H7 (cell line): ENCODE measurements around the gene BCL2L11. TPM values are rescaled to one million over a fixed set of nuclear protein-coding genes. Genes with fewer than 3 reads are reported as not detected.
A peak's percentile ranks its signal among the peaks of the same experiment; 100 is the strongest.
"Not testable (repeated sequence)": the region's sequence is repeated elsewhere in the genome, so short reads cannot be mapped to it uniquely, and the experiment has no call there.

Experiments used
- DNase-seq: peaks from one replicate; pipeline ENCODE4 v3.0.0; 2012
- H3K27me3 ChIP-seq: 2 replicates; pipeline ENCODE4 v1.6.0; 2011; ENCODE audit warnings: mild to moderate bottlenecking, low read length; ENCODE audit not compliant: control insufficient read depth, insufficient read depth
- H3K36me3 ChIP-seq: replicated peaks from 2 replicates; pipeline ENCODE4 v1.5.1; 2011; ENCODE audit warnings: low read length; ENCODE audit not compliant: control insufficient read depth, insufficient read depth
- H3K4me3 ChIP-seq: 2 replicates; pipeline ENCODE4 v1.5.1; 2011; ENCODE audit warnings: low read depth, mild to moderate bottlenecking, control low read depth, low read length, moderate library complexity; ENCODE audit not compliant: insufficient read depth
- total RNA-seq: library from RNA; depleted of rRNA; stranded (reverse); fragments of >200 nt; shearing (Covaris generic); gene quantifications from 2 replicates; pipeline ENCODE4 v1.2.3, GENCODE V29; 2014; rRNA removed

Gene BCL2L11
- 11.3 and 11.6 TPM in 2 replicates for total RNA-seq

DNA sequence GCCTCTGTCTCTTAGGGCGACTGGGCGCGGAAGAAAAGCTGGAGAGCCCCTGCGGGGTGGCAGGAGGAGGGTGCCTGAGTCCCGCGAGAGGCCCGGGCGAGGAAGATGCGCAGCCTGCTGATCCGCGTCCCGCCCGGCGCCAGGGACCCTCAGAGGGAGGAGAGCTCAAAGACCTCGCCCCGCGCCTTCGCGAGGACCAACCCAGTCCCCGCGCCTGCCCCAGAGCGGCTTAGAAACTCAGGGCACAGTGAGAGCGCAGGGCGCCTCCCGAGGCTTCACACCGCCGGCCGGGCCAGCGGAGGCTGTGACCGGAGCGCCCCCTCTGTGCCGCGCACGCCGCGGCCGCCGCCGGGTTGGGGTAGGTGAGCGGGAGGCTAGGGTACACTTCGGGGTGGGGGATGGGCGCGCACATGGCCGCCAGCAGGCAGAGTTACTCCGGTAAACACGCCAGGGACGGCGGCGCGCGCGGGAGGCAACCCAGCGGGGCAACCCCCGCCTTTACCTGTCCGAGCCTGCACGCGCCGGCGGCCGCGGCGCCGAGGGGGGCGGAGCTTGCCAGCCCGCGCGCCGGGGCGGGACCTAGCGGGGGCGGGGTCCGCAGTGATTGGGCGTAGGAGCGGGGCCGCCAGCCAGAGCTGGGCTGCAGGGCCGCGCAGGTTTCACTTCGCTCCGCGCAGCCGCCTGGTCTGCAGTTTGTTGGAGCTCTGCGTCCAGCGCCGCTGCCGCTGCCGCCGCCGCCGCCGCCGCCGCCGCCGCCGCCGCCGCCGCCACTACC lies at the start of gene BCL2L11:
BCL2L11 (plus strand) TSS at position 662 of the 775 bp plus-strand sequence. CDS start 2,832 bp downstream, outside the sequence.
- peak within 1 kb of the TSS; percentile 79 for H3K4me3 ChIP-seq
- DNase-seq, result peak; percentile 97
- H3K27me3 ChIP-seq, result peaks cover 47% of the 10 kb centered on the region
- peaks cover 11% of the 10 kb centered on the region for H3K36me3 ChIP-seq

GRCh38 chr2:111071600-111072171 lies 49.0 kb upstream of the BCL2L11 start:
- Histone ChIP-seq H3K36me3 (no peaks in the 10 kb centered on the region), H3K4me3 (no peak overlapping the region)
- DNase-seq, result no peak

DNA sequence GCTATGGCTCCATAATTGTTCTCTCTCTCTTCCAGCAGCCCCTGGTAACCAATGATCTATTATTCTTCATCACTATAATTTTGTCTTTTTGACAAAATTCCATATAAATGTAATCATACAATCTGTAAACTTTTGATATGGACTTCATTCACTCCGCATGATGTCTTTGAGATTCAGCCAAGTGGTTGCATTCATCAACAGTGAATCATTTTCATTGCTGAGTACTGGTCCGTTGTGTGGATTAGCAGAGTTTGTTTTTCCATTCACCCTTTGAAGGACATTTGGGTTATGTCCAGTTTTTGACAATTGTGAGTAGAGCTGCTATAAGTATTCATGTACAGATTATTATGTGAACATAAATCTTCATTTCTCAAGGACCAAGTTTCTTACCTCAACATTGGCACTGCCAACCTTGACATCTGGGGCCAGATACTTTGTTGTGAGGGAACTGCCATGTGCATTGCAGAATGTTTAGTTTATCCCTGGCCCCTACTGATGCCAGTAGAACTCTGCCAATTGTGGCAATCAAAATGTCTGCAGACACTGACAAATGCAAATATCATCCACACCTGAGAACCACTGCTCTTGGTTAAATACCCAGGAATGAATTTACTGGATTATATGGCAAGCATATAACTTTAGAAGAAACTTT lies 48.4 kb upstream of the BCL2L11 start:
- no peak overlapping the region for H3K4me3 ChIP-seq
- no peaks in the 10 kb centered on the region for H3K27me3 ChIP-seq
- no peaks in the 10 kb centered on the region for H3K36me3 ChIP-seq
- DNase-seq, result no peak

More at GRCh38 chr2:111071600-111072171, 49.0 kb upstream of the BCL2L11 start:
- no peaks in the 10 kb centered on the region for H3K27me3 ChIP-seq

DNA sequence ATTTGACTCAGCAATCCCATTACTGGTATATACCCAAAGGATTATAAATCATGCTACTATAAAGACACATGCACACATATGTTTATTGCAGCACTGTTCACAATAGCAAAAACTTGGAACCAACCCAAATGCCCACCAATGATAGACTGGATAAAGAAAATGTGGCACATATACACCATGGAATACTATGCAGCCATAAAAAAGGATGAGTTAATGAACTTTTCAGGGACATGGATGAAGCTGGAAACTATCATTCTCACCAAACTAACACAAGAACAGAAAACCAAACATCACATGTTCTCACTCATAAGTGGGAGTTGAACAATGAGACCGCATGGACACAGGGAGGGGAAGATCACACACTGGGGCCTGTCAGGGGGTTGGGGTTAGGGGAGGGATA lies 38.1 kb upstream of the BCL2L11 start:
- not testable (repeated sequence) for H3K4me3 ChIP-seq, DNase-seq, H3K27me3 ChIP-seq, H3K36me3 ChIP-seq

DNA sequence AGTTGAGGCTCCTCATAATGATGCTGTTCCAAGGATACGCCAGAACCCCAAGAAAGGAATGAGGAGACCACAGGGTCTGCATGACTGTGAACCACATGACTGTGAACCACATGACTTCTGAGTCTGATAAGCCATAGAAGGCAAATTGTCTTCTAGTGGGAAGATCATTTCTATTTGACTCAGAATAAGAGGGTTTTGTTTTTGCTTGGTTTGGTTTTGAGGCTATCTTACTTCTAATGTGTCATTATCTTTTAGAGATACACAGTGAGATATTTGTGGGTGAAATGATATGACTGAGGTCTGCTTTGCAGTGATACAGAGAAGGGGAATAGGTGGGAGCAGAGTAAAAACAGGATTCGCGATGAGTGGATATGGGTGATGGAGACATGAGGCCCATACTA lies 28.9 kb upstream of the BCL2L11 start:
- DNase-seq, result no peak
- Histone ChIP-seq H3K27me3 (no peaks in the 10 kb centered on the region), H3K36me3 (no peaks in the 10 kb centered on the region), H3K4me3 (no peak overlapping the region)

DNA sequence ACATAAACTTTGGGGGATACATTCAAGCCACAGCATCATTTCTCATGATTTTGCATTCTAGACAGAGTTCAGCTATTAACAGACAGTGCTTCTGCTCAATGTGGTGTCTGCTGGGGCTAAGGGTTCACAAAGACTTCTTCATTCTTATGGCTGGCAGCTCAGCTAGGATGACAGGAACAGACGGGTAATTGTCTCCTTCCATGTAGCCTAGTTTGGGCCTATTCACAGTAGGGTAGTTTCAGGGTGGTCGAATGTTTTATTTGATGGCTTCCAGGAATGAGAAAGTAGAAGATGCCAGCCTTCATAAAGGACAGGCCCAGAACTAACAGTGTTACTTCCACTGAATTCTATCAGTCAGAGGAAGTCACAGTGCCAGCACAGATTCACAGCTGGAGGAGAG lies 26.0 kb upstream of the BCL2L11 start:
- H3K27me3 ChIP-seq, result no peaks in the 10 kb centered on the region
- DNase-seq, result no peak
- H3K4me3 ChIP-seq, result no peak overlapping the region
- no peaks in the 10 kb centered on the region for H3K36me3 ChIP-seq

GRCh38 chr2:111095434-111095833 lies 25.3 kb upstream of the BCL2L11 start:
- H3K27me3 ChIP-seq, result no peaks in the 10 kb centered on the region
- H3K36me3 ChIP-seq, result no peaks in the 10 kb centered on the region
- no peak for DNase-seq
- H3K4me3 ChIP-seq, result no peak overlapping the region

DNA sequence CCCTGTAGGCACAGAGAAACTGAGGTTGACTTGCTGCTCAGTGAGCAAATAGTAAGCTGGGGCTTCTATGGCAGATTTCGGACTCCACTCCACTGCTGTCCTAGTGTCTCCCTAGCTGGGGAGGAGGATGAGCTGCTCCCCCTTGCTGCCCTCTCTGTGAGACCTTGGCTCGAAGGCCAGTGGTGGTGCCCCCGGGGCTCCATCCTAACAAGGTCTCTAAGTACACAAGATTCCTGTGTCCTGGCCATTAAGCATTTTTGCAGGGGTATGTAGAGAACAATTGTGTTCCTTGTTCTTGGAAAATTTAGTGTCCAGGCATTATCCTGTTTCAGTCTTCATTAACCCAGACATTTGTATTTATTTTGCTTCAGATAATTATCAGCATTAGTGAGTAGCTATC lies 21.3 kb upstream of the BCL2L11 start:
- DNase-seq, result no peak
- Histone ChIP-seq H3K4me3 (no peak overlapping the region), H3K36me3 (no peaks in the 10 kb centered on the region), H3K27me3 (no peaks in the 10 kb centered on the region)

GRCh38 chr2:111100087-111100764 lies 20.5 kb upstream of the BCL2L11 start:
- DNase-seq, result no peak

GRCh38 chr2:111100765-111101162 lies 19.9 kb upstream of the BCL2L11 start:
- H3K27me3 ChIP-seq, result no peaks in the 10 kb centered on the region
- no peak overlapping the region for H3K4me3 ChIP-seq
- H3K36me3 ChIP-seq, result no peaks in the 10 kb centered on the region
- no peak for DNase-seq

More at GRCh38 chr2:111100087-111100764, 20.5 kb upstream of the BCL2L11 start:
- no peak overlapping the region for H3K4me3 ChIP-seq
- H3K36me3 ChIP-seq, result no peaks in the 10 kb centered on the region
- no peaks in the 10 kb centered on the region for H3K27me3 ChIP-seq

DNA sequence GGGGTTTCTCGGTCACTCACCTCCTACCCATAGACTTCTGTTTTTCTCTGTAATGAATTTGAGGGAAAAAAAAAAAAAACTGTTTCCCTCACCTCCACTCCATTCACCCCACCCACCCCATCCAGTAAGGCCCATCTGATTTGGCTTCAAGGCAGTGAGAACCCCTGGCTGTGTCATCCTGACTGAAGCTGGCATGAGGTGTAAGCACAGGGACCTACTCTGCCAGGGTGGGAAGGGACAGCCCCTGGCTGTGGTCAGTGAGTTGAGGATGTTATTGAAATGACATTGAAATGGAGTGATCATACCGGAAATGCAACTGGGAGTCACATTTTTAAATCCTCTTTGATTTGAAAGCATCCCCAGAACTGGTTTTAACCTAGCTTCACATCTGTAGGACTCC lies 19.1 kb upstream of the BCL2L11 start:
- H3K36me3 ChIP-seq, result no peaks in the 10 kb centered on the region
- H3K27me3 ChIP-seq, result no peaks in the 10 kb centered on the region
- H3K4me3 ChIP-seq, result no peak overlapping the region
- DNase-seq, result no peak

- no peak for DNase-seq
- no peaks in the 10 kb centered on the region for H3K27me3 ChIP-seq
- no peaks in the 10 kb centered on the region for H3K36me3 ChIP-seq
- H3K4me3 ChIP-seq, result no peak overlapping the region
Measured at GRCh38 chr2:111102216-111102615, 18.5 kb upstream of the BCL2L11 start.

- H3K4me3 ChIP-seq, result no peak overlapping the region
- no peaks in the 10 kb centered on the region for H3K36me3 ChIP-seq
- no peaks in the 10 kb centered on the region for H3K27me3 ChIP-seq
- no peak for DNase-seq
Measured at GRCh38 chr2:111105926-111106325, 14.8 kb upstream of the BCL2L11 start.

DNA sequence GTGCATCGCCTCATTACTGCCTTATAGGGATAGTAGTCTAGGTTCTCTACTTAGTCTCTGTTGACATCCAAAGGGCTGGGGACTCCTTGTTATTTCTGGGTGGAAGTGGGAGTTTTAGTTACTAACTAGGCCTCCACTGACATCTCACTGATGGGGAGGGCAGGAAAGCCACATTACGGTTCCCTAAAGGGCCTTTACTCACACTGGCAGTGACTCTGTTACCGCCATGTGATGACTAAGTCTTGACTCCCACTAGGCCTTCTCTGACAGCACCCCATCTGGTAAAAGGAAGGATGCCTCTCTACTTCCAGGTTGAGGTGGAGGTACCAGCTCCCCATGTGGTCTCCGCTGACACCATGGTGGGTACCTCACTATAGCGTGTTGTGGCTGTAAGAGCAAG lies 14.0 kb upstream of the BCL2L11 start:
- H3K27me3 ChIP-seq, result no peaks in the 10 kb centered on the region
- H3K4me3 ChIP-seq, result no peak overlapping the region
- no peak for DNase-seq
- no peaks in the 10 kb centered on the region for H3K36me3 ChIP-seq
